GM12878 (cell line): ENCODE data around the gene PPIB. TPM values are rescaled to one million over a fixed set of nuclear protein-coding genes. Genes with fewer than 3 reads are reported as not detected.

Experiments
- polyA plus RNA-seq, 11 experiments: library from polyadenylated mRNA; depleted of rRNA in 4 of 11; unstranded in 6 of 11; stranded (reverse) in 5 of 11; fragments of >200 nt; fragmentation: Nextera tagmentation in 4 of 11; fragmentation: Illumina TruSeq in 1 of 11; extraction: Ambion mirVana in 4 of 11; extraction: Trizol in 1 of 11; gene quantifications; 1 replicate in 1 of 11; 2 replicates in 10 of 11; pipeline versions ENCODE4 v1.2.1 to v1.2.3, GENCODE V29; 2011 to 2016; ENCODE audit warnings: inconsistent platforms in 2 of 11, missing spikeins in 2 of 11, low read depth in 1 of 11
- small RNA-seq: library from RNA; depleted of rRNA; stranded (forward); fragments of <200 nt; gene quantifications from one replicate; pipeline ENCODE3, GENCODE V24; 2014
- total RNA-seq, 4 experiments: library from RNA; depleted of rRNA in 3 of 4; stranded (reverse); fragments of >200 nt in 3 of 4; fragmentation: Illumina TruSeq in 1 of 4; extraction: Trizol in 1 of 4; gene quantifications; 2 replicates each; pipeline versions ENCODE4 v1.2.1 to v1.2.3, GENCODE V29; 2013 to 2021

Gene PPIB
- total and polyA plus RNA-seq, 10 of the 15 experiments (the other 5 are each of a cell fraction or from before 2014, with no cell fraction given): 344 to 936 (median 508) TPM

Small RNA genes within 50 kb of the gene (small RNA-seq; reads per million reads assigned to genes)
- gene RF00019: not detected

Other genes with a start within 250 kb of the PPIB start
- 5.4 and 8.4 TPM in 2 replicates for gene DAPK2, start 116.5 kb downstream of the PPIB start, total RNA-seq (2014; rRNA removed)
- 3.8 and 4.8 TPM in 2 replicates for gene DAPK2, start 116.5 kb downstream of the PPIB start, total RNA-seq (2014; rRNA removed; fragmentation: Illumina TruSeq; extraction: Trizol)
- 5.6 and 5.9 TPM in 2 replicates for gene DAPK2, start 116.5 kb downstream of the PPIB start, total RNA-seq (2021)
- gene DAPK2, start 116.5 kb downstream of the PPIB start, polyA plus RNA-seq (2011; rRNA removed): 2.9 and 4.3 TPM in 2 replicates
- gene DAPK2, start 116.5 kb downstream of the PPIB start, polyA plus RNA-seq (2014; fragmentation: Illumina TruSeq; extraction: Trizol): 3.4 and 6.1 TPM in 2 replicates
- under 1 TPM; 0.69 to 0.75 TPM for gene DAPK2, start 116.5 kb downstream of the PPIB start, polyA plus RNA-seq (2014; fragmentation: Nextera tagmentation; extraction: Ambion mirVana)
- 5.5 and 6.6 TPM in 2 replicates for gene DAPK2, start 116.5 kb downstream of the PPIB start, polyA plus RNA-seq (2014; rRNA removed)
- 1 to 10 TPM; 3.3 to 4.4 TPM for gene DAPK2, start 116.5 kb downstream of the PPIB start, polyA plus RNA-seq (2016; fragmentation: Nextera tagmentation; extraction: Ambion mirVana)
- 169 and 200 TPM in 2 replicates for gene CIAO2A, start 69.2 kb downstream of the PPIB start, total RNA-seq (2014; rRNA removed)
- 159 and 160 TPM in 2 replicates for gene CIAO2A, start 69.2 kb downstream of the PPIB start, total RNA-seq (2014; rRNA removed; fragmentation: Illumina TruSeq; extraction: Trizol)
- gene CIAO2A, start 69.2 kb downstream of the PPIB start, total RNA-seq (2021): 94.5 and 101 TPM in 2 replicates
- 209 and 341 TPM in 2 replicates for gene CIAO2A, start 69.2 kb downstream of the PPIB start, polyA plus RNA-seq (2011; rRNA removed)
- gene CIAO2A, start 69.2 kb downstream of the PPIB start, polyA plus RNA-seq (2014; fragmentation: Illumina TruSeq; extraction: Trizol): 132 and 138 TPM in 2 replicates
- gene CIAO2A, start 69.2 kb downstream of the PPIB start, polyA plus RNA-seq (2014; fragmentation: Nextera tagmentation; extraction: Ambion mirVana): 100 to 1,000 TPM; 264 to 303 TPM
- 164 and 198 TPM in 2 replicates for gene CIAO2A, start 69.2 kb downstream of the PPIB start, polyA plus RNA-seq (2014; rRNA removed)
- gene CIAO2A, start 69.2 kb downstream of the PPIB start, polyA plus RNA-seq (2016; fragmentation: Nextera tagmentation; extraction: Ambion mirVana): 100 to 1,000 TPM; 399 to 400 TPM
- 31.7 and 47.7 TPM in 2 replicates for gene SNX1, start 67.0 kb downstream of the PPIB start, total RNA-seq (2014; rRNA removed)
- 60.4 and 62.5 TPM in 2 replicates for gene SNX1, start 67.0 kb downstream of the PPIB start, total RNA-seq (2014; rRNA removed; fragmentation: Illumina TruSeq; extraction: Trizol)
- 107 and 115 TPM in 2 replicates for gene SNX1, start 67.0 kb downstream of the PPIB start, total RNA-seq (2021)
- gene SNX1, start 67.0 kb downstream of the PPIB start, polyA plus RNA-seq (2011; rRNA removed): 97.7 and 107 TPM in 2 replicates
- gene SNX1, start 67.0 kb downstream of the PPIB start, polyA plus RNA-seq (2014; fragmentation: Illumina TruSeq; extraction: Trizol): 92.2 and 97.0 TPM in 2 replicates
- 10 to 100 TPM; 17.8 to 32.3 TPM for gene SNX1, start 67.0 kb downstream of the PPIB start, polyA plus RNA-seq (2014; fragmentation: Nextera tagmentation; extraction: Ambion mirVana)
- gene SNX1, start 67.0 kb downstream of the PPIB start, polyA plus RNA-seq (2014; rRNA removed): 79.8 and 95.7 TPM in 2 replicates
- gene SNX1, start 67.0 kb downstream of the PPIB start, polyA plus RNA-seq (2016; fragmentation: Nextera tagmentation; extraction: Ambion mirVana): 100 to 1,000 TPM; 113 TPM
- 23.2 and 25.7 TPM in 2 replicates for gene SNX22, start 11.3 kb downstream of the PPIB start, total RNA-seq (2014; rRNA removed)
- 11.1 and 12.2 TPM in 2 replicates for gene SNX22, start 11.3 kb downstream of the PPIB start, total RNA-seq (2014; rRNA removed; fragmentation: Illumina TruSeq; extraction: Trizol)
- 23.2 and 26.1 TPM in 2 replicates for gene SNX22, start 11.3 kb downstream of the PPIB start, total RNA-seq (2021)
- 3.2 and 4.4 TPM in 2 replicates for gene SNX22, start 11.3 kb downstream of the PPIB start, polyA plus RNA-seq (2011; rRNA removed)
- 6.6 and 10.4 TPM in 2 replicates for gene SNX22, start 11.3 kb downstream of the PPIB start, polyA plus RNA-seq (2014; fragmentation: Illumina TruSeq; extraction: Trizol)
- 1 to 10 TPM; 6.3 to 6.8 TPM for gene SNX22, start 11.3 kb downstream of the PPIB start, polyA plus RNA-seq (2014; fragmentation: Nextera tagmentation; extraction: Ambion mirVana)
- gene SNX22, start 11.3 kb downstream of the PPIB start, polyA plus RNA-seq (2014; rRNA removed): 26.1 and 29.0 TPM in 2 replicates
- gene SNX22, start 11.3 kb downstream of the PPIB start, polyA plus RNA-seq (2016; fragmentation: Nextera tagmentation; extraction: Ambion mirVana): 1 to 10 TPM; 6.4 to 6.9 TPM
- 10.8 and 11.2 TPM in 2 replicates for gene CSNK1G1, start 193.2 kb upstream of the PPIB start, total RNA-seq (2014; rRNA removed)
- 18.0 and 18.2 TPM in 2 replicates for gene CSNK1G1, start 193.2 kb upstream of the PPIB start, total RNA-seq (2014; rRNA removed; fragmentation: Illumina TruSeq; extraction: Trizol)
- 15.1 and 16.7 TPM in 2 replicates for gene CSNK1G1, start 193.2 kb upstream of the PPIB start, total RNA-seq (2021)
- 23.4 and 28.9 TPM in 2 replicates for gene CSNK1G1, start 193.2 kb upstream of the PPIB start, polyA plus RNA-seq (2011; rRNA removed)
- 13.9 and 14.0 TPM in 2 replicates for gene CSNK1G1, start 193.2 kb upstream of the PPIB start, polyA plus RNA-seq (2014; fragmentation: Illumina TruSeq; extraction: Trizol)
- gene CSNK1G1, start 193.2 kb upstream of the PPIB start, polyA plus RNA-seq (2014; fragmentation: Nextera tagmentation; extraction: Ambion mirVana): 1 to 10 TPM; 6.1 to 6.2 TPM
- 8.0 and 8.5 TPM in 2 replicates for gene CSNK1G1, start 193.2 kb upstream of the PPIB start, polyA plus RNA-seq (2014; rRNA removed)
- gene CSNK1G1, start 193.2 kb upstream of the PPIB start, polyA plus RNA-seq (2016; fragmentation: Nextera tagmentation; extraction: Ambion mirVana): 10 to 100 TPM; 19.8 to 21.2 TPM
- gene PCLAF, start 218.4 kb upstream of the PPIB start, total RNA-seq (2014; rRNA removed): 171 and 200 TPM in 2 replicates
- 79.0 and 80.1 TPM in 2 replicates for gene PCLAF, start 218.4 kb upstream of the PPIB start, total RNA-seq (2014; rRNA removed; fragmentation: Illumina TruSeq; extraction: Trizol)
- gene PCLAF, start 218.4 kb upstream of the PPIB start, total RNA-seq (2021): 88.6 and 90.6 TPM in 2 replicates
- 368 and 467 TPM in 2 replicates for gene PCLAF, start 218.4 kb upstream of the PPIB start, polyA plus RNA-seq (2011; rRNA removed)
- 293 and 408 TPM in 2 replicates for gene PCLAF, start 218.4 kb upstream of the PPIB start, polyA plus RNA-seq (2014; fragmentation: Illumina TruSeq; extraction: Trizol)
- gene PCLAF, start 218.4 kb upstream of the PPIB start, polyA plus RNA-seq (2014; fragmentation: Nextera tagmentation; extraction: Ambion mirVana): 100 to 1,000 TPM; 508 to 627 TPM
- 283 and 318 TPM in 2 replicates for gene PCLAF, start 218.4 kb upstream of the PPIB start, polyA plus RNA-seq (2014; rRNA removed)
- gene PCLAF, start 218.4 kb upstream of the PPIB start, polyA plus RNA-seq (2016; fragmentation: Nextera tagmentation; extraction: Ambion mirVana): 100 to 1,000 TPM; 376 to 393 TPM
- gene TRIP4, start 224.8 kb upstream of the PPIB start, total RNA-seq (2014; rRNA removed): 5.9 and 6.4 TPM in 2 replicates
- 11.8 and 12.4 TPM in 2 replicates for gene TRIP4, start 224.8 kb upstream of the PPIB start, total RNA-seq (2014; rRNA removed; fragmentation: Illumina TruSeq; extraction: Trizol)
- 17.0 and 19.1 TPM in 2 replicates for gene TRIP4, start 224.8 kb upstream of the PPIB start, total RNA-seq (2021)
- gene TRIP4, start 224.8 kb upstream of the PPIB start, polyA plus RNA-seq (2011; rRNA removed): 20.0 and 28.2 TPM in 2 replicates
- 22.7 and 26.0 TPM in 2 replicates for gene TRIP4, start 224.8 kb upstream of the PPIB start, polyA plus RNA-seq (2014; fragmentation: Illumina TruSeq; extraction: Trizol)
- 10 to 100 TPM; 20.0 to 23.8 TPM for gene TRIP4, start 224.8 kb upstream of the PPIB start, polyA plus RNA-seq (2014; fragmentation: Nextera tagmentation; extraction: Ambion mirVana)
- 12.0 and 15.2 TPM in 2 replicates for gene TRIP4, start 224.8 kb upstream of the PPIB start, polyA plus RNA-seq (2014; rRNA removed)
- 10 to 100 TPM; 24.1 to 24.5 TPM for gene TRIP4, start 224.8 kb upstream of the PPIB start, polyA plus RNA-seq (2016; fragmentation: Nextera tagmentation; extraction: Ambion mirVana)